IPS-NIHi11 (cell line): ENCODE measurements around the gene PDRG1.
"Not testable (repeated sequence)": the region's sequence is repeated elsewhere in the genome, so short reads cannot be mapped to it uniquely, and the experiment has no call there.

Source experiments
- DNase-seq: peaks from one replicate; pipeline ENCODE4 v3.0.0; 2012; ENCODE audit warnings: mixed read lengths, low spot score

Gene PDRG1

DNA sequence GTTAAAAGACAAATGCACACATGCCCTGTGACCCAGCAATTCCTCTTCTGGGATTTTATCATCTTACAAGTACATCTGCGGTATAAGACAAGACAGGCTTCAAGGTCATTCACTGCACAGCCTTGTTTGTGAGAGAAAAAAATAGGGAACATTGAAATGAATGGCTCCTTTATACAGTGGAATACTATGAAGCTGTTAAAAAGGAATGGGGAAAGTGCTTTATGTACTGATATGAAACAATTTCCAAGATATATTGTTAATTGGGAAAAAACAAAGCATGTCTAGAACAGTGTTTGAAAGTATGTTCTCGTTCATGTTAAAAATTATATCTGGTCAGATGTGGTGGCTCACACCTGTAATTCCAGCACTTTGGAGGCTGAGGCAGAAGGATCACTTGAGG, 25.4 kb downstream of the PDRG1 start:
- no peak for DNase-seq

DNA sequence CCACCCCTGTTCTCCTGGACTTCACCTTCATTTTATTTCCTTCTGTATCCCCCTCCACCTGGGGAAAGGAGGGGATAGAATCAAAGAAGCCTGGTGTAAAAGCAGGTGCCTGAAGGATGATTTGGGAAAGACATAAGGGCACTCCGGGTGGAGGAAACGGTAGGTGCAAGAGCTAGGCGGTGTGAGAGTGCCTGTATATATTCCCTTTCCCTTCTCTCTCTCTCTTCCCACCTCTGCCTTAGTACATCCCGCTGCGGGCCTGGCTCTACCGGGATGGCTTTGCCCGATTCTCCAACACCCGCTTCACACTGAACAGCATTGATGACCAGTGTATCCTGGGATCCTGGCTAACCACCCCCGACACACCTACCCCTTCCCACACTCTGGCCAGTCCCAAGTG, 26.2 kb downstream of the PDRG1 start:
- DNase-seq = no peak

DNA sequence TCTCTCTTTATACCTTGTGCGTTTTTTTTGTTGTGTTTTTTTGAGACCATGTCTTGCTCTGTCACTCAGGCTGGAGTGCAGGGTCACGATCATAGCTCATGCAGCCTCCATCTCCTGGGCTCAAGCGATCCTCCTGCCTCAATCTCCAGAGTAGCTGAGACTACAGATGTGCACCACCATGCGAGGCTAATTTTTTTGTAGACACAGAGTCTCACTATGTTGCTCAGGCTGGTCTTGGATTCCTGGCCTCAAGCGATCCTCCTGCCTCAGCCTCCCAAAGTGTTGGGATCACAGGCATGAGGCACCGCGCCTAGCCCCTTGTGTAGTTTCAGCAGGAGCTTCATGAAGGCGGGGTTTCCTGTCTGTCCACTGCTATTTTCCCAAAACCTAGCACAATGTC, 27.3 kb downstream of the PDRG1 start:
- DNase-seq = no peak

DNA sequence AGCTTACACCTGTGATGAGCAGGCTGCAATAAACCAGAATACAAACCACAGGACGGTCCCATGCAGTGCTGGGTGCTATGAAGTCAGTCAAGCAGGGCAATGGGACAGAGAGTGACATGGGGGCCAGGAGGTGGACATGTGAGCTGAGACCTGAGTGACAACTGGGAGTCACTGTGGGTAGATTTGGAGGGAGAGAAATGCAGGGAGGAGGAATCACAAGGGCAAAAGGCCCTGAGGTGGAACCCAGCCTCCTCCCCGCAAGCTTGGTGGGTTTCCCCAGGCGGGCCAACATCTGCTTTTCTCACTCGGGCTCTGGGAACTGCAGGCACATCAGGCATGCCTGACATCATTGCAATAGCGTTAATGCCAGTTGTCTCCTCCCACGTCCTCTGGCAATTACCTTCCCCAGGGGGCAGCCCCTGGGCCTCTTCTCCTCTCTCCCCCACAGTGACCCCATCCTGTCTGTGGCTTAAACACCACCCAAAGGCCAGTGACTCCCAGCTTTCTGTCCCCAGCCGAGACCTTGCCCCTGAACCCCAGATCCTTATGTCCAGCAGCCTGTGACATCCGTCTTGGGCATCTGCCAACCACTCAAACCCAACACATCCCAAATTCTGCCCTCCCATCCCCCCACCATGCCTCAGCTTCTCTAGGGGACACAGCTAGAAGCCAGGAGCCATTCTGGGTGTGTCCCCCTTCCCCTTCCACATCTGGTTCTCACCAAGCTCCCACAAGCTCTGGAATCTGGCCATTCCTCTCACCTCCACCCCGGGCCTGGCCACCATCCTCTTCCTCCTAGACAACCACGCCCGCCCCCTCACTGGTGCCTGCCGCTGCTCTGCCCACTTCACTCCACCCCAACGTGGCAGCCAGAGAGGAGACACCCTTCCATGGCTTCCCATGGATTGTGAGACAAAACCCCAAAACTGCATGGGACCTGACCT, 28.2 kb downstream of the PDRG1 start:
- DNase-seq = no peak

DNA sequence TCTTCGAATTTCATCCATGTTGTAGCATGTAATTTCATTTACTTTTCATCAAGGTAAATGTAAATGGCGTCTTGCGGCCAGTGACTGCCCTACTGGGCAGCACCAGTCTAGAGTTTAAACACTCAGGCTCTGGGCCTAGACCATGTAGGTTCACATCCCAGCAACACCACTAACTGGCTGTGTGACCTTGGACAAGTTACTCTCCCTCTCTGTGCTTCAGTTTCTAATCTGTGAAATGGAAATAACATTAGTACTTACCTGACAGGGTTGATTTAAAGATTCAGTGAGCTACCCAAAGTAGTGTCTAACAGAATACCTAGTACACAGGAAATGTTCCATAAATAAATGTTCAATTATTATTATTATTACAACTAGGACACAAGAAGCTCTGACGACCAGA, 29.3 kb downstream of the PDRG1 start:
- DNase-seq = no peak

DNA sequence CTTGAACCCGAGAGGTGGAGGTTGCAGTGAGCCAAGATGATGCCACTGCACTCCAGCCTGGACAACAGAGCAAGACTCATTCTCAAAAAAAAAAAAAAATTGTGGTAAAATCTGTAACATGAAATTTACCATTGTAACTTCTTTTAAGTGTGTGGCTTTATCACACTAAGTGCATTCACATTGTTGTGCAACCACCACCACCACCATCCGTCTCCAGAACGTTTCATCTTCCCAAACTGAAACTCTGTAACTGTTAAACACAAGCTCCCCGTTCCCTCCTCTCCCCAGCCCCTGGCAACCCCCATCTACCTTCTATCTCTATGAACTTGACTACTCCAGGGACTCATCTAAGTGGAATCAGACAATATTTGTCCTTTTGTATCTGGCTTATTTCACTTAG, 29.7 kb downstream of the PDRG1 start:
- no peak for DNase-seq

DNA sequence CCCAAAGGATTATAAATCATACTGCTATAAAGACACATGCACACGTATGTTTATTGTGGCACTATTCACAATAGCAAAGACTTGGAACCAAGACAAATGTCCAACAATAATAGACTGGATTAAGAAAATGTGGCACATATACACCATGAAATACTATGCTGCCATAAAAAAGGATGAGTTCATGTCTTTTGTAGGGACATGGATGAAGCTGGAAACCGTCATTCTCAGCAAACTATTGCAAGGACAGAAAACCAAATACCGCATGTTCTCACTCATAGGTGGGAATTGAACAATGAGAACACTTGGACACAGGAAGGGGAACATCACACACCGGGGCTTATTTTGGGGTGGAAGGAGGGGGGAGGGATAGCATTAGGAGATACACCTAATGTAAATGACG, 30.4 kb downstream of the PDRG1 start:
- not testable (repeated sequence) for DNase-seq

DNA sequence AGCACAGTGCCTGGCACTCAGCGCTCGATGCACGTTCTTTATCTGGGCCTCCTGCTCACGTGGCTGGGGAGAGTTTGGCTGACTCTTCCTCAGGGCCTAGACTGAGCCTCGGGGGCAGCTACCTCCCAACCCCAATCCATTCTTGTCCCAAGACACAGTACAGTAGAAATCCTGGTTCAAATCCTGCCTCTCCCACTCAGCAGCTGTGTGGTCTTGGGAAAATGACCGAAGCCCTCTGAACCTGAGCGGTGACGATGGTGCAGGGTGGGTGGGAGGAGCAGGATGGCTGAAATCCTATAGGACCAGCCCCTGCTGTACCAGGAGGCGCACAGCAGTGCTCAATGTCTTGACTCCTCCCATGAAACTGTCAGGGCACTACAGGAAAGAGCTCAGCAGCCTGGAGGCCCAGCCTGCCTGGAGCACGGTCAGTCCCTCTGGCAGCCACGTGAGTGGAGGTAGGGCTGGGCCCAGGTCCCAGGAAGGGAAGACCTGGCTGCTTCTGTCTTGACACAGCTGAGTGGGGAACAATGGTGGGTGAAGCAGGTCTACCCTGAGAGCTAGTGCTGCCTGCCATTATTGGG, 31.5 kb downstream of the PDRG1 start:
- DNase-seq = peak; percentile 37

DNA sequence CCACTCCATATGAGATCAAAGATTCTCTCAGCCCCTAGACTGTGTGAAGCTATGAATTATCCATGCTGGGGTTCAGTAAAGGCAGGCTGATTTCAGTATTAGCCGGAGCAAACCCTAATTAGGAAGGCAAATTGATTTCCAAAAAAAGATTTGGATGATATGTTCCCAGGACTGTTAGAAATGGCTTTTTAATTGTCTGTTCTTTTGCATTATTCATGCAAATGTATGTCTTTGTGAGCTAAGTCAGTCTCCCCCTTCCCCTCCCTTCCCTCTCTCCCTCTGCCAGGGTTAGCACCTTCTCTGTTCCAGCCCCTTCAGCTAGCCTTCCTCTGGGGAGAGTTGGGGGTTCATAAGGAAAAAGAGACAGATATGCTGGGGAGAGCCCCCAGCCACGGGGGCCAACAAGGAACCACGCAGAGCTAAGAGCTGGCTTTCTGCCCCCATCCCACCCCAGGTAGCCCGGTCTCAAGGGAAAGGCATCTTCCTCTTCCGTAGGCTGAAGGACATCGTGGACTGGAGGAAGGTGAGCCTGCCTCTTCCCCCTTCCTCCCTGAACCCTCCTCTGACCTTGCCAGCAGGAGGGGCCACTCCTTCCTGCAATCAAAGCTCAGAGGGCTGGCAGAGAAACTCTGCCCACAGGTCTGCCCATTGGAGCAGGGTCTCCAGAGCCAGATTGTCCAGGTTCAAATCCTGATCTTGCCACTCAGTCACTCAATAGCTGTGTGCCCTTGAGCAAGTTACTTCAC, 32.3 kb downstream of the PDRG1 start:
- no peak for DNase-seq

DNA sequence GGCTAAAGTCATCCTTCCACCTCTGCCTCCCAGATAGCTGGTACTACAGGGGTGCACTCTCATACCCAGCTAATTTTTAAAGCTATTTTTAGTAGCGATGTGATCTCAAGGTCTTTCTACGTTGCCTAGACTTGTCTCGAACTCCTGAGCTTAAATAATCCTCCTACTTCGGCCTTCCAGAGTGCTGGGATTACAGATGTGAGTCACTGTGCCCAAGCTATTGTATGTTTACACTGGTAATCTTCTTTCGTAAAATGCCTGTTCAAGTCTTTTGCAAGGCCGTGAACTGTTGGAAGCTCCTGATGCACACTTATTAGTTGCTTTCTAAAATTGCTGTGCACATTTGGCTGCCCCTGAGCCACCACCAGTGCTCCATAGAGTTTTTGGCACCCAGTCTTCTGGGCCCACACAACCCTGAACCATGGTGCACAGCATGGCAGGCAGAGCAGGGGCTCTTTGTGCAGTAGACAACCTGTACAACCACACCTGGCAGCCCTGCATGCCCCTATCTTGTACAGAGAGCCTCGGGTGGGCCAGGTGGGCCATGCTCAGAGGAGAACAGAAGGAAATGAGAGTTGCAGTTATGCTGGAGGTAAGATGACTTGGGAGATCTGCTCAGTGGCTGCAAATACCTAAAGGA, 33.3 kb downstream of the PDRG1 start:
- no peak for DNase-seq

DNA sequence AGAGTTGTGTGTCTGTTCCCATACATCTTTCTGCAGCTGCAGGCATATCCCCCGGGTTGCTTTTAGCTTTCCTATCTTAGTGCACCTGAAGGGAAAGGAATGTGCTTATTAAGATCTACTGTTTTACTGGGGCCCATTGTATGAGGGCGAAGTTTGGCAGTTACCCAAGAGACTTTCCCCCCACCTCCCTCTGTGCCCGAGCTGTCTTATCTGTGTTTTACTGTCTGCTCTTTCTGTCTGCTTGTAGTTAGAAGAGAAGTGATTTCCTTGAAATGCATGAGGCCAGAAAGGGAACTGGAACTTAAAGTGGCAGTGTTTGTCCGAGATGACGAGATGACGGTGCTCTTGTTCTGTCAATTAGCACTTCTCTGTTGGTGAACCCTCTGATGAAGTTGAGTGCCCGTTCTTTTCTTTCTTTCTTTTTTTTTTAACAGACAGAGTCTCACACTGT, 33.9 kb downstream of the PDRG1 start:
- not testable (repeated sequence) for DNase-seq

DNA sequence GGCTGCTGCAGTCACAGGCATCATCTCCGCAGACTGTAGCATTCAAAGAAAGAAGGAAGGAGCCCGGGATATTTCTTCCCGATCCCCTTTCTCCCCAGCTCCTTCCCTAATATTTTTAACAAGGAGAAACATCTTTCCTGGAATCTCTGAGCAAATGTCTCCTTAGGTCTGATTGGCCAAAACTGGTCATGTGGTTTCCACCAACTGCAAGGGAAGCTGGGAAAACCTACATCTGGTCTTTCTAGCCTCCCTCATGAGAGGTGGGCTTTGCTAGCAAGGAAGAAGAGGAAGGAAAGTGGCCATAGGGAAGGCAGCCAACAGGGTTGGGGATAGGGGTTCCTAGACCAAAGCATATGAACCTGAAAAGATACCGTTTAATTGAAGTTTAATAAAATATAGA, 35.1 kb downstream of the PDRG1 start:
- no peak for DNase-seq

DNA sequence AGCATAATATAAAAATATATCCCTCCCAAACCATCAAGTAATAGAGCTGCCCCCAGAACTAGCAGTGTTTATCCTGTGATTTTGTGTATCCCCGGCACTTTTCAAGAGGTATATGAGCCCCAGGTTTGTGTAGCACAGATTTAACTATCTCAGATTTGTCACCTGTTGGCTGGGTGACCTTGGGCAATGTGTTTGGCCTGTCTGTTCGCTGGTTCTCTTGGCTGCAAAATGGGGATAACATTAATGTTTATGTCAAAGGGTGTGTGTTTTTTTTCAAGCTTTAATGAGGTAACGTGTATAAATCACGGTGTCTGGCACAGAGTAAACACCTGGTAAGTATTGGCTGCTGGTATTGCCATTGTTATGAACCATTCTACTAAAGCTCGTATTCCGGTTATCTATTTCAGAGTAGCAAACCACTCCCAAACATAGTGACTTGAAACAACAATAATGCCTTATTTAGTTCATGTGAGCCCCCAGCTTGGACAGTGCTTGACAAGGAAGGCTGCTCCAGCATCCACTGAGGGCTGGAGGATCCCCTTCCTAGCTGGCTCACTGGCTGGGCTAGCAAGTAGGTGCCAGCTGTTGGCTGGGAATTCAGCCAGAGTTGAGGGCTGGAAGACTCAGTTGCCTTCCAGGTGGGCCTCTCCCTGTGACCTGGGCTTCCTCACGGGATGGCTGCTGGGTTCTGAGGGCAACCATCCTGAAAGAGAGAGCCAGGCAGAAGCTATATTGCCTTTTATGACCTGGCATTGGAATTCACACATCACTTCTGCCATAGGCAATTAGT, 36.2 kb downstream of the PDRG1 start:
- no peak for DNase-seq

DNA sequence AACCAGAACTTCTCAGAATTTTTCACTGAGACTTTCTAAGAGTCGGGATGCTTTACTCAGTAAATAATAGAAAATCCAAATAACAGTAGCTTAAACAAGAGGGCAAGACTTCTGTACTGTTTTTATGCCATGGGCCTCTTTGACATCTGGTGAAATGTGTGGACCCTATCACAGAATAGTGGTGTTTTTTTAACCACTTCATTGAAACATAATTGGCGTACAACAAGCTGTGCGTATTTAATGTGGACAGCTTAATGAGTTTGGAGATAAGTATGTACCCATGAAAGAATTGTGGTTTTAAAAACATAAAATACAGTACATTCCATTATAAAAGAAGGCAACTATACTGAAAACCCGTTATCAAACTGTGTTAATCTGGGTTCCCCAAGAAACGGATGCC, 37.7 kb downstream of the PDRG1 start:
- no peak for DNase-seq

DNA sequence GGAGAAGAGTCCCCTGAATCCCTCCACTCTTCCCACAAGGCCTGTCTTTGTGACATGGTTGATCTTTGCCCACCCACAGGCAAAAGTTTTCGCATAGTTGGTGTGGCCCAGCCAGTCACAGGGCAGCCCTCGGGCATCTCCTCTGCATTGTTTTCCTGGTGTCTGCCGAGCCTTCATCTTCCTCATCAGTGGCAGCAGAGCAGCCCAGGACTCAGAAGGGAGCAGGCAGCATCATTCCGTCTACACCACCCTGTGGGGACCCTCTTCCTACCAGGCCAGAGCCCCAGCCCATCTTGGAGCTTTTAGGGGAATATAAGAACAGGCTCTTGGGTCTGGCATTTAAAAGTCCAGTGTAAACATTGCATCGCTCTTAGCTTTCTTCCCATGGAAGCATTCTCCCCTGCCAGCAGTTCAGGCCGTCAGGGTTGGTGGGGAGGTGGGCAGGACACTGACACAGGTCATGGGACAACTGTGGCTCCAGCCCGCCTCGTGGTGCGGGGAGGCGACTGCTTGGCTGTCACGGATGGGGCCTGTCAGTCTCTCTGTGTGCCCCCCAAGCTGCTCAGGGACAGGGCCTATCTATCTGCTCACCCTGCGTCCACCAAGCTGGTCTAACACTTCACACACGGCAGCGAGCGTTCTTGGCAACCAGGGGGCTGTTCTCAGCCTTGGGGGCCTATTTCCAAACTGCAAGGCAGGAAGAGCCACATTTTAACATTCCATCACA, 38.3 kb downstream of the PDRG1 start:
- DNase-seq = no peak

DNA sequence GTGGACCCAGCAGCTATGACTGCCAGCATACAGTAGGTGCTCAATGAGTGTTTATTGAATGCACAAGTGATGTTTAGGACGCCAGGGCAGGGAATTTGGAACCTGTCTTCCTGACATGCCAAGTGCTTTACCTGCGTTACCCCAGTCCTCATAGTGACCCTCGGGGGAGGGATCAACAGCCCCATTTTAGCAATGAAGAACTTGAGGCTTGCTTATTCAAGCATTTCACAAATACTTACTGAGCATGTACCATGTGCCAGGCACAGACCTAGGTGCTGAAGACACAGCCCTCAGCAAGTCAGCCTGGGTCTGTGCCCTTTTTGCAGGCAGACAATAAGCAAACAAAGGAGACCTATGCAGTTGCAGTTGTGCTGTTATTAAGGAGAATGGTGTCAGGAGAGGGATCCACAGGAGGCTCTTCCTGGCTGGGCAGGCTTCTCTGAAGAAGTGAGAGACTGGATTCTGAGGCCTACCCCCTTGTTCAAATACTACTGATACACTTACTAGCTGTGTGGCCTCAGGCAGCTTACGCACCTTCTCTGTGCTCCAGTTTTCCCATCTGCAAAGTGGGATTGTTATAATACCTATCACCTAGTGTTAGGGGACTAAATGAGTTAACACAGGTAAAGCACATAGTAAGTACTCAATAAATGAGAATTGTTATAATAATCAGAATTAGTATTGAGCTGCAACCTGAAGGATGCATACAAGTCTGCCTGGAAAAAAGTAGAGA, 41.6 kb downstream of the PDRG1 start:
- no peak for DNase-seq

DNA sequence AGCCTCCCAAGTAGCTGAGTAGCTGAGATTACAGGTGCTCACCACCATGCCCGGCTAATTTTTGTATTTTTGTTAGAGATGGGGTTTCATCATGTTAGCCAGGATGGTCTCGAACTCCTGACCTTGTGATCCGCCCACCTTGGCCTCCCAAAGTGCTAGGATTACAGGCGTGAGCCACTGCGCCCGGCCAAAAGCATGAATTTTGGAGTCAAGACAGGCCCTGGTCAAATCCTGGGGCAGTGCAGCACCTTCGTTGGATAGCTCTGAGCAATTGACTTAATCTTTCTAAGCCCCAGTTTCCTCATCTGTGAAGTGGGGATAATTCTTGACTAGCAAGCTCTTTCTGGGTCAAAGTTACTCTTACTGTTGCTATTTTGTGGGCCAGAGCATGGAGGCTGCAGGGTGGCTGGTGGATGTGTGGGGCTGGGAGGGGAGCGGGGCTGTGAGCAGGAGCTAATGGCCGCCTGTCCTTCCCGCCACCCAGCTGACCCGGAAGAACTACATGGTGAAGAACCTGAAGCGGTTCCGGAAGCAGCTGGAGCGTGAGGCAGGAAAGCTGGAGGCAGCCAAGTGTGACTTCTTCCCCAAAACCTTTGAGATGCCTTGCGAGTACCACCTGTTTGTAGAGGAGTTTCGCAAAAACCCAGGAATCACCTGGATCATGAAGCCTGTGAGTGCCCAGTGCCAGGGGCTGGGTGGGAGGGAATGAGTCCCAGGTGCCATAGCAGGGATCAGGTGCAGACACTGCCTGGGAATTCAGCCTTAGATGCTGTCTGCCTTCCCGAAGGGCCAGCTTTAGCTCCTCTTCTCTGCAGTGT, 42.4 kb downstream of the PDRG1 start:
- DNase-seq = no peak

DNA sequence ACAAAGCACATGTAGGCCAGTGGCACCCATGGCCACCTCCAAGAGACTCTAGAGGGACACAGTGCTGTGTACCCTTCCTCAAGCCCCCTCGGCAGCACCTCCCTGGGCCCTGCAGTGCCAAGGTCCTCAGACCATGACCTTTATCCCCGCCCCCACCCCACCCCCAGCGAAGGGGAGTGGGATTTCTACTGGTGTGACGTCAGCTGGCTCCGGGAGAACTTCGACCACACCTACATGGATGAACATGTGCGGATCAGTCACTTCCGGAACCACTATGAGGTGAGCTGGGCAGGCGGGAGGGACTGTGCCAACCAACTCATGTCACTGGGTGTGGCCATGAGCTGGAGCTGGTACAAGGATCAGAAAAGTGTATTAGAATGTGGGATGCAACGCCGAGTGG, 43.4 kb downstream of the PDRG1 start:
- no peak for DNase-seq

DNA sequence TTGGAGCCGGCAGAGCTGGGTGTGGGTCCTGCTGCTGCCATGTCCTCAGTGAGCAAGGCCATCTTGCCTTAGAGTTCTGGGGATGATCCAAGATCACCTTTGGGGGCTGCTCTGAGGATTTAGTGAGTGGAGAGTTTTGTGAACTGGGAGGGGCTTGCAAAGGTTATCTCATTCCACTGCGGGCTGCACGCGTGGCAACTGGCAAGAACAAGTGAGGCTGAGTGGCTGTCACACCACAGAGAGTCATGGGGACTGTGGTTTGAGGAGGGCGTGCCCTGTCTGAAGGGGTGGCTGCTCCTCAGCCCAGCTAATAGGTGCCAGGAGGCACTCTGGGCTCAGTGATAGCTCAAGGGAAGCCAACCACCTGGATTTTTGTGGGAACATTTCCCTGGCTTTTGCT, 43.8 kb downstream of the PDRG1 start:
- no peak for DNase-seq
